H9 (cell line): ENCODE data around the gene TRPM4. TPM values are rescaled to one million over a fixed set of nuclear protein-coding genes. Genes with fewer than 3 reads are reported as not detected.

Source experiments
- DNase-seq: peaks from one replicate; pipeline ENCODE4 v3.0.0-alpha.2; 2017
- H2AFZ ChIP-seq: one replicate; pipeline ENCODE4 v1.6.1; 2013; ENCODE audit warnings: mild to moderate bottlenecking, low read length, control low read depth, moderate library complexity
- H2AK5ac ChIP-seq: 2 replicates; pipeline ENCODE4 v1.6.1; 2013; ENCODE audit warnings: low read length, control low read depth, mixed read lengths; ENCODE audit not compliant: insufficient read length
- H2BK120ac ChIP-seq: one replicate; pipeline ENCODE4 v1.6.1; 2013; ENCODE audit warnings: low read depth, mild to moderate bottlenecking, low read length, control low read depth, inconsistent platforms; ENCODE audit not compliant: poor library complexity, severe bottlenecking
- H2BK12ac ChIP-seq: 2 replicates; pipeline ENCODE4 v1.6.1; 2013; ENCODE audit warnings: low read length, control low read depth, mixed read lengths, low read depth; ENCODE audit not compliant: insufficient read length
- H2BK15ac ChIP-seq: 2 replicates; pipeline ENCODE4 v1.6.1; 2013; ENCODE audit warnings: low read depth, low read length, control low read depth
- H2BK20ac ChIP-seq: one replicate; pipeline ENCODE4 v1.6.1; 2013; ENCODE audit warnings: low read depth, mild to moderate bottlenecking, low read length, control low read depth, inconsistent platforms; ENCODE audit not compliant: poor library complexity, severe bottlenecking
- H2BK5ac ChIP-seq: 2 replicates; pipeline ENCODE4 v1.6.1; 2013; ENCODE audit warnings: low read length, control low read depth, mixed read lengths; ENCODE audit not compliant: insufficient read length
- H3K14ac ChIP-seq: 2 replicates; pipeline ENCODE4 v1.6.1; 2013; ENCODE audit warnings: low read length, control low read depth; ENCODE audit not compliant: insufficient read depth
- H3K18ac ChIP-seq: 2 replicates; pipeline ENCODE4 v1.6.1; 2013; ENCODE audit warnings: low read depth, mild to moderate bottlenecking, mixed read lengths, low read length, control low read depth; ENCODE audit not compliant: insufficient read length
- H3K23ac ChIP-seq: 2 replicates; pipeline ENCODE4 v1.6.1; 2013; ENCODE audit warnings: low read length, control low read depth, mixed read lengths, low read depth; ENCODE audit not compliant: insufficient read length
- H3K23me2 ChIP-seq: 2 replicates; pipeline ENCODE4 v1.6.1; 2013; ENCODE audit warnings: low read depth, mild to moderate bottlenecking, mixed read lengths, low read length, control low read depth; ENCODE audit not compliant: insufficient read length, poor library complexity, severe bottlenecking
- H3K27ac ChIP-seq: 2 replicates; pipeline ENCODE4 v1.5.1; 2013; ENCODE audit warnings: low read length, control low read depth, mixed read lengths, low read depth; ENCODE audit not compliant: insufficient read length
- H3K27me3 ChIP-seq: 2 replicates; pipeline ENCODE4 v1.6.1; 2013; ENCODE audit warnings: low read length, control low read depth, inconsistent platforms; ENCODE audit not compliant: insufficient read depth
- H3K4ac ChIP-seq: 2 replicates; pipeline ENCODE4 v1.6.1; 2013; ENCODE audit warnings: low read depth, mild to moderate bottlenecking, control low read depth, inconsistent platforms, low read length, moderate library complexity
- H3K4me1 ChIP-seq: 2 replicates; pipeline ENCODE4 v1.6.1; 2013; ENCODE audit warnings: low read length, control low read depth, inconsistent platforms; ENCODE audit not compliant: insufficient read depth
- H3K4me2 ChIP-seq: 2 replicates; pipeline ENCODE4 v1.6.1; 2013; ENCODE audit warnings: low read length, control low read depth, mixed read lengths; ENCODE audit not compliant: insufficient read length, insufficient read depth
- H3K56ac ChIP-seq: 2 replicates; pipeline ENCODE4 v1.6.1; 2013; ENCODE audit warnings: low read depth, mild to moderate bottlenecking, mixed read lengths, low read length, control low read depth; ENCODE audit not compliant: insufficient read length
- H3K79me1 ChIP-seq: 2 replicates; pipeline ENCODE4 v1.6.1; 2013; ENCODE audit warnings: low read depth, mild to moderate bottlenecking, moderate library complexity, low read length, control low read depth, inconsistent platforms; ENCODE audit not compliant: insufficient read depth, poor library complexity, severe bottlenecking
- H3K79me2 ChIP-seq: 2 replicates; pipeline ENCODE4 v1.6.1; 2013; ENCODE audit warnings: low read length, control low read depth, inconsistent platforms; ENCODE audit not compliant: insufficient read depth
- H3K9ac ChIP-seq: 2 replicates; pipeline ENCODE4 v1.6.1; 2013; ENCODE audit warnings: low read length, control low read depth, mixed read lengths; ENCODE audit not compliant: insufficient read length; ENCODE audit errors: extremely low read depth
- H3K9me3 ChIP-seq: one replicate; pipeline ENCODE4 v1.6.1; 2013; ENCODE audit warnings: low read depth, low read length, inconsistent platforms; ENCODE audit not compliant: control insufficient read depth
- H3T11ph ChIP-seq: one replicate; pipeline ENCODE4 v1.6.1; 2013; ENCODE audit warnings: mild to moderate bottlenecking, low read length, control low read depth, inconsistent platforms
- H4K20me1 ChIP-seq: one replicate; pipeline ENCODE4 v1.6.1; 2013; ENCODE audit not compliant: control insufficient read depth, insufficient read length, insufficient read depth
- H4K5ac ChIP-seq: 2 replicates; pipeline ENCODE4 v1.6.1; 2013; ENCODE audit warnings: low read depth, mild to moderate bottlenecking, mixed read lengths, low read length, control low read depth; ENCODE audit not compliant: insufficient read length
- H4K8ac ChIP-seq: replicated peaks from 2 replicates; pipeline ENCODE4 v1.6.1; 2013; ENCODE audit warnings: low read length, control low read depth, mixed read lengths, low read depth; ENCODE audit not compliant: insufficient read length
- H4K91ac ChIP-seq: 2 replicates; pipeline ENCODE4 v1.6.1; 2013; ENCODE audit warnings: low read depth, mild to moderate bottlenecking, moderate library complexity, mixed read lengths, low read length, control low read depth; ENCODE audit not compliant: insufficient read length
- H3K27ac Mint-ChIP-seq, 3 experiments: 2 replicates in 2 of 3; 3 replicates in 1 of 3; pipeline ENCODE4 v1.8.0; 2020 to 2021; ENCODE audit warnings: mixed read lengths in 3 of 3, mild to moderate bottlenecking in 1 of 3, moderate library complexity in 1 of 3
- H3K27me3 Mint-ChIP-seq: 2 replicates; pipeline ENCODE4 v1.8.0; 2021; ENCODE audit warnings: low read depth, mild to moderate bottlenecking, moderate library complexity, mixed read lengths
- H3K36me3 Mint-ChIP-seq, 3 experiments: 2 replicates in 2 of 3; 3 replicates in 1 of 3; pipeline ENCODE4 v1.8.0; 2020 to 2021; ENCODE audit warnings: low read depth in 3 of 3, mixed read lengths in 3 of 3; ENCODE audit not compliant: insufficient read depth in 1 of 3
- H3K4me1 Mint-ChIP-seq, 2 experiments: 2 replicates each; pipeline ENCODE4 v1.8.0; 2020; ENCODE audit warnings: mixed read lengths in 2 of 2
- H3K4me3 Mint-ChIP-seq, 2 experiments: 2 replicates in 1 of 2; 3 replicates in 1 of 2; pipeline ENCODE4 v1.8.0; 2020 to 2021; ENCODE audit warnings: mild to moderate bottlenecking in 2 of 2, mixed read lengths in 2 of 2, moderate library complexity in 1 of 2
- H3K9me3 Mint-ChIP-seq, 2 experiments: 2 replicates in 1 of 2; 3 replicates in 1 of 2; pipeline ENCODE4 v1.8.0; 2020; ENCODE audit warnings: mild to moderate bottlenecking in 2 of 2, mixed read lengths in 2 of 2, moderate library complexity in 1 of 2
- CTCF ChIP-seq: fragments of 200-600 bp; sonication (generic); conservative IDR thresholded peaks from 3 replicates; pipeline ENCODE4 v1.8.0; 2021; ENCODE audit warnings: antibody characterized with exemption, mild to moderate bottlenecking
- WGBS: extraction: QIAGEN DNeasy Blood & Tissue Kit; methylation state at CpG from one replicate; pipeline ENCODE4 v1.1.7; 2013; ENCODE audit warnings: missing lambda C conversion rate, low lambda C conversion rate, mixed read lengths; ENCODE audit not compliant: insufficient read length; ENCODE audit errors: extremely low coverage; 5-methylcytosine and 5-hydroxymethylcytosine counted together
- total RNA-seq: library from RNA; stranded (reverse); gene quantifications from 2 replicates; pipeline ENCODE4 v1.2.1, GENCODE V29; 2021

TRPM4 gene
- total RNA-seq, 1 experiment from 2014 or later, result 6.9 TPM

- Histone ChIP-seq H3K9me3 (no peaks in the 10 kb centered on the region), H3K4ac (no peak overlapping the region), H2BK15ac (no peak overlapping the region), H3K27me3 (no peaks in the 10 kb centered on the region; the same call in 1 of the 2 replicates), H4K91ac (no peak overlapping the region), H2BK5ac (no peak overlapping the region), H3K56ac (no peak overlapping the region), H2BK120ac (no peak overlapping the region), H3T11ph (no peak overlapping the region), H3K14ac (no peak overlapping the region), H4K20me1 (no peaks in the 10 kb centered on the region), H2AFZ (no peak overlapping the region), H4K5ac (no peak overlapping the region), H3K79me2 (no peaks in the 10 kb centered on the region), H4K8ac (no peak overlapping the region), H3K18ac (no peak overlapping the region), H3K27ac (no peak overlapping the region), H2AK5ac (no peak overlapping the region), H3K9ac (no peak overlapping the region), H2BK12ac (no peak overlapping the region), H2BK20ac (no peak overlapping the region), H3K23me2 (peaks cover 2% of the 10 kb centered on the region), H3K4me2 (peak overlapping the region; percentile 32), H3K79me1 (no peaks in the 10 kb centered on the region), H3K4me1 (peaks cover 3% of the 10 kb centered on the region; the same call in 1 of the 2 replicates), H3K23ac (no peak overlapping the region)
- peaks cover 11% of the 10 kb centered on the region for H3K27me3 Mint-ChIP-seq
- peaks cover 0 to 4% (median 0%) of the 10 kb centered on the region in 3 experiments; a peak in 1 of 7 replicates for H3K36me3 Mint-ChIP-seq
- peak; percentile 83 for DNase-seq
- H3K4me3 Mint-ChIP-seq, result peak overlapping the region; percentile 65 to 82
- TF ChIP-seq CTCF, result no peak
- no peaks in the 10 kb centered on the region; a peak in 1 of 5 replicates for H3K9me3 Mint-ChIP-seq
- no peak overlapping the region for H3K27ac Mint-ChIP-seq
- WGBS, result no CpG with 5 or more reads among the region's 68 CpGs
- peaks cover 18 to 25% of the 10 kb centered on the region in 2 experiments for H3K4me1 Mint-ChIP-seq
These were observed 42.8 kb upstream of the TRPM4 start for GRCh38 chr19:49114630-49115363.
